NCI-H1417 treated with DMSO at 0.1 percent for 48 hours (cell line): ENCODE data around the gene SMCO4.
A peak's percentile ranks its signal among the peaks of the same experiment; 100 is the strongest.
"Not testable (repeated sequence)": the region's sequence is repeated elsewhere in the genome, so short reads cannot be mapped to it uniquely, and the experiment has no call there.

Experiments
- DNase-seq: peaks from one replicate; lab custom pipeline; 2025; lab: John Stamatoyannopoulos, UW

SMCO4 gene

GRCh38 chr11:93476796-93477195 lies 66.4 kb downstream of the SMCO4 start:
- no peak for DNase-seq

GRCh38 chr11:93474123-93474522 lies 69.1 kb downstream of the SMCO4 start:
- no peak for DNase-seq

GRCh38 chr11:93468290-93468689 lies 74.9 kb downstream of the SMCO4 start:
- no peak for DNase-seq

GRCh38 chr11:93467054-93467453 lies 76.1 kb downstream of the SMCO4 start:
- DNase-seq: no peak

DNA sequence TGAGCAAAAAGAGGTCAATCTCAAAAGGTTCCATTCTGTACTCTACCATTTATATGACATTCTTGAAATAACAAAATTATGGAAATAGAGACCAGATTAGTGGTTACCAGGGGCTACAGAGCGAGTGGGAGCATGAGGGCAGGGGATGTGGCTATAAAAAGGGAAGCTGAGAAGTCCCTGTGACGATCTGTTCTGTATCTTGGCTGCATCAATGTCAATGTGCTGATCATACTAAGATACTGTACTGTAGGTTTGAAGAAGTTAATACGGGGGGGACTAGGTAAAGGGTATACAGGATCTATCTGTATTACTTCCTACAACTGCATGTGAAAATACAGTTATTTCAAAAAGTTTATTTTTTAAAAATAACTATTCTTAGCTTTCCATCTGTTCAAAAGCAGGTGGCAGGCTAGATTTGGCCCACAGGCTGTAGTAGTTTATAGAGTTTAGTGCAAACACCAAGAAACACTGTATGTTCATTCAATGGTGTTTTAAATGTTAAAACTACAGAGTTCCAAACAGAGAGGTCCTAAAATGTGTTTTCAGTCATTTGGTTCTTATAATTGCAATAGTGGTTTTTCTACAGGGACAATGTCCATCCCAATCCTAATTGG lies 78.2 kb downstream of the SMCO4 start:
- no peak for DNase-seq

GRCh38 chr11:93463666-93464065 lies 79.5 kb downstream of the SMCO4 start:
- not testable (repeated sequence) for DNase-seq

DNA sequence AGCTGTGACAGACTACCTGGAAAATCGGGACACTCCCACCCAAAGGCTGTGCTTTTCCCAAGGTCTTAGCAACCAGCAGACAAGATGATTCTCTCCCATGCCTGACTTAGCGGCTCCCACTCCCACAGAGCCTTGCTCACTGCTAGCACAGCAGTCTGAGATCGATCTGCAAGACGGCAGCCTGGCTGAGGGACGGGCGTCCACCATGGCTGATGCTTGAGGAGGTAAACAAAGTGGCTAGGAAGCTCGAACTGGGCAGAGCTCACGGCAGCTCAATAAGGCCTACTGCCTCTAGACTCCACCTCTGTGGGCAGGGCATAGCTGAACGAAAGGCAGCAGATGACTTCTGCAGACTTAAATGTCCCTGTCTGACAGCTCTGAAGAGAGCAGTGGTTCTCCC lies 84.9 kb downstream of the SMCO4 start:
- no peak for DNase-seq

GRCh38 chr11:93444617-93445073 lies 98.5 kb downstream of the SMCO4 start:
- DNase-seq: peak; percentile 17

DNA sequence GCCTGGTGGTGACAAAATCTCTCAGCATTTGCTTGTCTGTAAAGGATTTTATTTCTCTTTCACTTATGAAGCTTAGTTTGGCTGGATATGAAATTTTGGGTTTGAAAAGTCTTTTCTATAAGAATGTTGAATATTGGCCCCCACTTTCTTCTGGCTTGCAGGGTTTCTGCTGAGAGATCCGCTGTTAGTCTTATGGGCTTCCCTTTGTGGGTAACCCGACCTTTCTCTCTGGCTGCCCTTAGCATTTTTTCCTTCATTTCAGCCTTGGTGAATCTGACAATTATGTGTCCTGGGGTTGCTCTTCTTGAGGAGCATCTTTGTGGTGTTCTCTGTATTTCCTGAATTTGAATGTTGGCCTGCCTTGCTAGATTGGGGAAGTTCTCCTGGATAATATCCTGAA lies 100.0 kb downstream of the SMCO4 start:
- not testable (repeated sequence) for DNase-seq

- DNase-seq: no peak
These were observed 110.9 kb downstream of the SMCO4 start for GRCh38 chr11:93432247-93432646.
